Liver (tissue), 9 donors: Measurements from ENCODE around the gene BNC2. TPM values are rescaled to one million over a fixed set of nuclear protein-coding genes. Genes with fewer than 3 reads are reported as not detected.

ENCODE experiments used
- DNase-seq: peaks from one replicate; pipeline ENCODE4 v3.0.0-alpha.2; 2017; ENCODE audit warnings: low spot score
- H3K27ac ChIP-seq, 2 donors: one replicate each; pipeline ENCODE4 v1.7.0; 2013; ENCODE audit warnings: inconsistent platforms in 2 of 2, low read length in 2 of 2, control low read depth in 1 of 2, low read depth in 1 of 2, mild to moderate bottlenecking in 1 of 2
- H3K27me3 ChIP-seq, 4 donors: one replicate each; pipeline versions ENCODE4 v1.6.1 to v1.7.0; 2013; ENCODE audit warnings: low read length in 3 of 4, inconsistent platforms in 1 of 4, mild to moderate bottlenecking in 1 of 4, moderate library complexity in 1 of 4; ENCODE audit not compliant: control insufficient read depth in 4 of 4, insufficient read depth in 4 of 4
- H3K36me3 ChIP-seq, 4 donors: one replicate each; pipeline versions ENCODE4 v1.6.1 to v1.7.0; 2013; ENCODE audit warnings: low read length in 3 of 4, mild to moderate bottlenecking in 3 of 4, low read depth in 1 of 4, moderate library complexity in 1 of 4; ENCODE audit not compliant: control insufficient read depth in 4 of 4, insufficient read depth in 3 of 4
- H3K4me1 ChIP-seq, 4 donors: one replicate each; pipeline versions ENCODE4 v1.6.1 to v1.7.0; 2013; ENCODE audit warnings: low read length in 3 of 4, mild to moderate bottlenecking in 3 of 4, moderate library complexity in 1 of 4; ENCODE audit not compliant: control insufficient read depth in 4 of 4, insufficient read depth in 4 of 4
- H3K4me3 ChIP-seq, 3 donors: one replicate each; pipeline versions ENCODE4 v1.6.1 to v1.7.0; 2013; ENCODE audit warnings: low read length in 3 of 3, control low read depth in 1 of 3, low read depth in 1 of 3, mild to moderate bottlenecking in 1 of 3
- H3K9ac ChIP-seq, 2 donors: one replicate each; pipeline ENCODE4 v1.7.0; 2013; ENCODE audit warnings: low read length in 2 of 2, mild to moderate bottlenecking in 2 of 2, moderate library complexity in 2 of 2, control low read depth in 1 of 2, low read depth in 1 of 2
- H3K9me3 ChIP-seq, 4 donors: one replicate each; pipeline versions ENCODE4 v1.6.1 to v1.7.0; 2013; ENCODE audit warnings: low read length in 3 of 4; ENCODE audit not compliant: control insufficient read depth in 4 of 4
- CTCF ChIP-seq: fragments of 150-350 bp; IDR thresholded peaks from 2 replicates; pipeline ENCODE4 v1.5.1; 2017; ENCODE audit warnings: improper control_type of control experiment, low read depth, low read length; ENCODE audit not compliant: missing input control
- EGR1 ChIP-seq, 2 donors: IDR thresholded peaks; 2 replicates each; pipeline ENCODE4 v1.6.1; 2016 to 2018; ENCODE audit warnings: antibody characterized with exemption in 2 of 2, low read depth in 2 of 2
- FOXA1 ChIP-seq: IDR thresholded peaks from 2 replicates; pipeline ENCODE4 v1.6.1; 2016; ENCODE audit warnings: antibody characterized with exemption
- FOXA2 ChIP-seq: IDR thresholded peaks from 2 replicates; pipeline ENCODE4 v1.6.1; 2016; ENCODE audit warnings: antibody characterized with exemption
- HNF4G ChIP-seq: IDR thresholded peaks from 2 replicates; pipeline ENCODE4 v1.6.1; 2016; ENCODE audit warnings: antibody characterized with exemption
- JUND ChIP-seq, 2 donors: IDR thresholded peaks; 2 replicates each; pipeline ENCODE4 v1.6.1; 2016; ENCODE audit warnings: antibody characterized with exemption in 2 of 2
- MAX ChIP-seq: IDR thresholded peaks from 2 replicates; pipeline ENCODE4 v1.6.1; 2016; ENCODE audit warnings: antibody characterized with exemption
- REST ChIP-seq: IDR thresholded peaks from 2 replicates; pipeline ENCODE4 v1.6.1; 2016; ENCODE audit warnings: antibody characterized with exemption, mild to moderate bottlenecking
- RXRA ChIP-seq, 2 donors: IDR thresholded peaks; 2 replicates each; pipeline ENCODE4 v1.6.1; 2017 to 2018; ENCODE audit warnings: antibody characterized with exemption in 2 of 2, mild to moderate bottlenecking in 1 of 2
- SP1 ChIP-seq: IDR thresholded peaks from 2 replicates; pipeline ENCODE4 v1.6.1; 2018; ENCODE audit warnings: antibody characterized with exemption, mild to moderate bottlenecking
- TAF1 ChIP-seq: conservative IDR thresholded peaks from 2 replicates; pipeline ENCODE4 v1.6.1; 2016; ENCODE audit warnings: antibody characterized with exemption, mild to moderate bottlenecking
- WGBS: extraction: QIAGEN DNeasy Blood & Tissue Kit; methylation state at CpG from one replicate; pipeline ENCODE4 v1.1.7; 2013; 5-methylcytosine and 5-hydroxymethylcytosine counted together
- polyA plus RNA-seq, 2 donors: library from polyadenylated mRNA; stranded (reverse) in 1 of 2; unstranded in 1 of 2; fragments of 200-250 nt in 1 of 2; fragments of >200 nt in 1 of 2; fragmentation: Nextera tagmentation in 1 of 2; extraction: Ambion mirVana in 1 of 2; gene quantifications; one replicate each; pipeline versions ENCODE4 v1.2.1 to v1.2.3, GENCODE V29; 2013 to 2015
- total RNA-seq, 2 donors: library from RNA; depleted of rRNA; stranded (reverse); fragments of >200 nt; gene quantifications; one replicate each; pipeline ENCODE4 v1.2.3, GENCODE V29; 2014
- TF ChIP-seq, protein P1 (sequence below): IDR thresholded peaks from 2 replicates; pipeline ENCODE4 v1.6.1; 2016; ENCODE audit warnings: antibody characterized with exemption
- TF ChIP-seq, protein P2 (sequence below): IDR thresholded peaks from 2 replicates; pipeline ENCODE4 v1.6.1; 2016; ENCODE audit warnings: antibody characterized with exemption
- donor health status: healthy.
- donor health status: healthy.
- donor health status: healthy.
- donor health status: healthy.
- donor health status: healthy.

BNC2 gene
- total and polyA plus RNA-seq, 4 donors, result 0.07 to 0.67 (median 0.08) TPM

GRCh38 chr9:16553869-16554540 lies 316.5 kb downstream of the BNC2 start:
- Histone ChIP-seq H3K27me3 (no peaks in the 10 kb centered on the region), H3K9ac (no peak overlapping the region), H3K4me1 (peaks cover 0 to 1% (median 0%) of the 10 kb centered on the region in 4 donors), H3K4me3 (no peak overlapping the region), H3K27ac (no peak overlapping the region), H3K9me3 (no peaks in the 10 kb centered on the region), H3K36me3 (no peaks in the 10 kb centered on the region)
- 80% methylated on average over 7 of the region's 7 CpGs for WGBS
- no peak for TF ChIP-seq JUND (IDR thresholded peaks at IDR 0.05)
- no peak for TF ChIP-seq RXRA (IDR thresholded peaks at IDR 0.05)
- TF ChIP-seq REST, result no peak
- TF ChIP-seq FOXA2, result no peak
- no peak for TF ChIP-seq TAF1
- TF ChIP-seq FOXA1, result no peak
- no peak for TF ChIP-seq EGR1 (IDR thresholded peaks at IDR 0.05; ENCODE audit: low read depth in 2 of 2)
- TF ChIP-seq, protein P1, sequence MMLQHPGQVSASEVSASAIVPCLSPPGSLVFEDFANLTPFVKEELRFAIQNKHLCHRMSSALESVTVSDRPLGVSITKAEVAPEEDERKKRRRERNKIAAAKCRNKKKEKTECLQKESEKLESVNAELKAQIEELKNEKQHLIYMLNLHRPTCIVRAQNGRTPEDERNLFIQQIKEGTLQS, result no peak
- TF ChIP-seq CTCF, result no peak
- TF ChIP-seq, protein P2, sequence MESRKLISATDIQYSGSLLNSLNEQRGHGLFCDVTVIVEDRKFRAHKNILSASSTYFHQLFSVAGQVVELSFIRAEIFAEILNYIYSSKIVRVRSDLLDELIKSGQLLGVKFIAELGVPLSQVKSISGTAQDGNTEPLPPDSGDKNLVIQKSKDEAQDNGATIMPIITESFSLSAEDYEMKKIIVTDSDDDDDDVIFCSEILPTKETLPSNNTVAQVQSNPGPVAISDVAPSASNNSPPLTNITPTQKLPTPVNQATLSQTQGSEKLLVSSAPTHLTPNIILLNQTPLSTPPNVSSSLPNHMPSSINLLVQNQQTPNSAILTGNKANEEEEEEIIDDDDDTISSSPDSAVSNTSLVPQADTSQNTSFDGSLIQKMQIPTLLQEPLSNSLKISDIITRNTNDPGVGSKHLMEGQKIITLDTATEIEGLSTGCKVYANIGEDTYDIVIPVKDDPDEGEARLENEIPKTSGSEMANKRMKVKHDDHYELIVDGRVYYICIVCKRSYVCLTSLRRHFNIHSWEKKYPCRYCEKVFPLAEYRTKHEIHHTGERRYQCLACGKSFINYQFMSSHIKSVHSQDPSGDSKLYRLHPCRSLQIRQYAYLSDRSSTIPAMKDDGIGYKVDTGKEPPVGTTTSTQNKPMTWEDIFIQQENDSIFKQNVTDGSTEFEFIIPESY, result no peak
- no peak for DNase-seq

- no peak for TF ChIP-seq MAX
- no peak for TF ChIP-seq EGR1 (IDR thresholded peaks at IDR 0.05; ENCODE audit: low read depth in 2 of 2)
- TF ChIP-seq SP1, result no peak
- TF ChIP-seq, protein P2, result no peak
- TF ChIP-seq HNF4G, result no peak
- Histone ChIP-seq H3K9ac (no peak overlapping the region), H3K27me3 (no peaks in the 10 kb centered on the region), H3K27ac (no peak overlapping the region), H3K4me3 (no peak overlapping the region), H3K4me1 (no peaks in the 10 kb centered on the region), H3K36me3 (no peaks in the 10 kb centered on the region), H3K9me3 (no peaks in the 10 kb centered on the region)
- no peak for DNase-seq
- WGBS, result 87% methylated on average over 15 of the region's 15 CpGs
Observed at GRCh38 chr9:16552252-16552651, 318.2 kb downstream of the BNC2 start.
